HEK293 (cell line): Measurements from ENCODE around the gene ZFP1.

Experiments used
- CTCF ChIA-PET: fragments of 350-600 bp; formaldehyde crosslinking; extraction: SDS; loops from one replicate; lab custom pipeline; 2021; ENCODE audit warnings: antibody characterized with exemption; lab: Yijun Ruan, JAX
- POLR2A ChIA-PET: fragments of 300-600 bp; formaldehyde crosslinking; extraction: SDS; loops from one replicate; lab custom pipeline; 2020; ENCODE audit warnings: antibody characterized with exemption, inconsistent platforms; lab: Yijun Ruan, JAX
- H3K27ac ChIP-seq: fragments of 200-500 bp; sonication (Bioruptor generic); 2 replicates; pipeline ENCODE4 v1.5.1; 2014; ENCODE audit warnings: low read depth, low read length, control low read depth, inconsistent platforms; ENCODE audit errors: extremely low read depth
- H3K36me3 ChIP-seq, 2 experiments: fragments of 200-500 bp in 1 of 2; sonication (Bioruptor generic) in 1 of 2; 1 replicate in 1 of 2; 2 replicates in 1 of 2; pipeline ENCODE4 v1.5.1; 2014 to 2017; ENCODE audit warnings: inconsistent platforms in 2 of 2, low read length in 2 of 2; ENCODE audit not compliant: control insufficient read depth in 2 of 2, insufficient read depth in 1 of 2
- H3K4me1 ChIP-seq: fragments of 200-500 bp; sonication (Bioruptor generic); 2 replicates; pipeline ENCODE4 v1.5.1; 2014; ENCODE audit warnings: mild to moderate bottlenecking, low read length, inconsistent platforms; ENCODE audit not compliant: control insufficient read depth, insufficient read depth
- H3K4me3 ChIP-seq: 2 replicates; pipeline ENCODE4 v1.5.1; 2011; ENCODE audit warnings: low read depth, mild to moderate bottlenecking, control low read depth, low read length, moderate library complexity
- H3K9me3 ChIP-seq: fragments of 200-500 bp; sonication (Bioruptor generic); 2 replicates; pipeline ENCODE4 v1.5.1; 2014; ENCODE audit warnings: low read depth, low read length, inconsistent platforms; ENCODE audit not compliant: control insufficient read depth, insufficient read depth
- ATF2 ChIP-seq: fragments of 450-650 bp; formaldehyde crosslinking; IDR thresholded peaks from 2 replicates; pipeline ENCODE4 v1.5.1; 2016; ENCODE audit warnings: missing biosample characterization, missing genetic modification characterization, low read depth
- GFI1B ChIP-seq: fragments of 450-650 bp; formaldehyde crosslinking; IDR thresholded peaks from 2 replicates; pipeline ENCODE4 v1.5.1; 2016; ENCODE audit warnings: missing biosample characterization, missing genetic modification characterization
- MEIS1 ChIP-seq: sonication (generic); formaldehyde crosslinking; IDR thresholded peaks from 2 replicates; pipeline ENCODE4 v1.8.1; 2022; ENCODE audit warnings: missing genetic modification reagents, mild to moderate bottlenecking, borderline replicate concordance
- PRDM1 ChIP-seq: fragments of 450-650 bp; formaldehyde crosslinking; IDR thresholded peaks from 2 replicates; pipeline ENCODE4; 2016; ENCODE audit warnings: missing biosample characterization, missing genetic modification characterization
- SETDB1 ChIP-seq: IDR thresholded peaks from one replicate; pipeline ENCODE4 v1.6.1; 2017; ENCODE audit warnings: mild to moderate bottlenecking, low read length, moderate library complexity, mixed read lengths; ENCODE audit not compliant: insufficient read length
- ZNF121 ChIP-seq: fragments of 450-650 bp; formaldehyde crosslinking; IDR thresholded peaks from 2 replicates; pipeline ENCODE4 v1.5.1; 2016; ENCODE audit warnings: missing biosample characterization, missing genetic modification characterization
- ZNF366 ChIP-seq: fragments of 450-650 bp; formaldehyde crosslinking; conservative IDR thresholded peaks from 2 replicates; pipeline ENCODE4 v1.5.1; 2016; ENCODE audit warnings: missing biosample characterization, missing genetic modification characterization
- ZNF391 ChIP-seq: fragments of 450-650 bp; formaldehyde crosslinking; IDR thresholded peaks from 2 replicates; pipeline ENCODE4 v1.5.1; 2016; ENCODE audit warnings: low read depth, missing biosample characterization, missing genetic modification characterization, borderline replicate concordance
- ZNF398 ChIP-seq: fragments of 450-650 bp; formaldehyde crosslinking; IDR thresholded peaks from 2 replicates; pipeline ENCODE4 v1.5.1; 2017; ENCODE audit warnings: missing biosample characterization, missing genetic modification characterization
- ZNF529 ChIP-seq: fragments of 450-650 bp; formaldehyde crosslinking; IDR thresholded peaks from 2 replicates; pipeline ENCODE4 v1.5.1; 2017; ENCODE audit warnings: missing genetic modification characterization, missing biosample characterization; ENCODE audit not compliant: insufficient replicate concordance
- ZNF645 ChIP-seq: fragments of 450-650 bp; formaldehyde crosslinking; IDR thresholded peaks from 2 replicates; pipeline ENCODE4; 2016; ENCODE audit warnings: missing biosample characterization, missing genetic modification characterization
- ZNF677 ChIP-seq: fragments of 450-650 bp; IDR thresholded peaks from 2 replicates; pipeline ENCODE4 v1.5.0; 2018; ENCODE audit warnings: missing biosample characterization, mild to moderate bottlenecking, missing genetic modification characterization, moderate library complexity
- ZNF704 ChIP-seq: fragments of 450-650 bp; formaldehyde crosslinking; IDR thresholded peaks from 2 replicates; pipeline ENCODE4 v1.5.1; 2016; ENCODE audit warnings: missing biosample characterization, missing genetic modification characterization
- ZNF792 ChIP-seq: fragments of 450-650 bp; formaldehyde crosslinking; IDR thresholded peaks from 2 replicates; pipeline ENCODE4 v1.5.1; 2016; ENCODE audit warnings: missing biosample characterization, missing genetic modification characterization

ZFP1 gene

DNA sequence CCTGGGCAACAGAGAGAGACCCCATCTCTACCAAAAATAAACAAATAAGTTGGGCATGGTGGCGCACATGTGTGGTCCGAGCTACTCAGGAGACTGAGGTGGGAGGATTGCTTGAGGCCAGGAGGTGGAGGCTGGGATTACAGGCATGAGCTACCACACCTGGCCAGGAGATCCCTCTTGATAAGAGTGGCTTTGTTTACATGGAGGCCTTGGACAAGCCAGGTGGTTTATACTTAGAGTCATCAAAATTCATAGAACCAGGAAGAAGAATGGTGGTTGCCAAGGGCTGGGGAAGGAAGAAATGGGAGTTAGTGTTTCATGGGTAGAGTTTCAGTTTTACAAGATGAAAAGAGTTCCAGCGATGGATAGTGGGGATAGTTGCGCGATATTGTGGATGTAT lies 8.8 kb upstream of the ZFP1 start:
- Histone ChIP-seq H3K27ac (no peak overlapping the region), H3K4me3 (no peak overlapping the region), H3K9me3 (no peaks in the 10 kb centered on the region), H3K36me3 (no peaks in the 10 kb centered on the region), H3K4me1 (no peaks in the 10 kb centered on the region)
- TF ChIP-seq GFI1B (tag by site-specific recombination) (no peak), ZNF677 (tag by site-specific recombination) (no peak), ZNF121 (tag by site-specific recombination) (no peak), ZNF792 (no peak)
- ChIA-PET POLR2A (no interaction called here), CTCF (no interaction called here)

DNA sequence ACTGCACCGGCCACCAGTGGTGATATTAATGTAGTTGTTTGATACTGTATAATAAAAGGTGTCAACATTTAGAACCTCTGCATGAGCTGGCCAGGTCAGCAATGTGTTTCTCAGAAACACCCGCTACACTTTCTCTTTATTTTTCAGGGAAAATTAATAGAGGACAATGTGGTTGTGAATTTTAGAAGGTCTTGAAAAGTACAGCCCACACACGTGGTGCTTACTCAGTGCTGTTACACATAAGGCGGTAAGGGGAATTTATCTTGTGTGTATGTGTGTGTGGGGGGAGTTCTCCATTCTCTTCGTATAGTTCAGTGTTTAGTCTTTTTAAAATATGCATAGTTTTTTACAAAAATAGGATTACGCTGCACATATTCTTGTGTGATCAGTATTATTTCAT lies 4.4 kb upstream of the ZFP1 start:
- CTCF ChIA-PET: no interaction called here
- POLR2A ChIA-PET: no interaction called here
- TF ChIP-seq ZNF645 (tag by site-specific recombination): no peak
- TF ChIP-seq, all 188 proteins: peak for 0

GRCh38 chr16:75147968-75148310 lies 385 bp upstream of the ZFP1 start:
- ChIA-PET POLR2A (no interaction called here), CTCF (interaction anchor here (0.6 kb wide), 1 partner anchor 237 kb away, joined by 3 read pairs; no protein-coding TSS in a partner anchor)
- TF ChIP-seq ZNF366: no peak
- TF ChIP-seq PRDM1 (tag by site-specific recombination): peak; percentile 24; the same call in 1 of the 2 replicates
- no peak for TF ChIP-seq ZNF529 (tag by site-specific recombination)
- TF ChIP-seq ZNF704 (tag by site-specific recombination): no peak
- Histone ChIP-seq H3K36me3 (peaks cover 0 to 10% of the 10 kb centered on the region in 2 experiments; a peak in 2 of 3 replicates), H3K9me3 (no peaks in the 10 kb centered on the region), H3K4me1 (no peaks in the 10 kb centered on the region), H3K27ac (no peak overlapping the region), H3K4me3 (no peak overlapping the region)

More for the DNA sequence above, 4.4 kb upstream of the ZFP1 start:
- Histone ChIP-seq H3K4me3 (no peak overlapping the region), H3K4me1 (no peaks in the 10 kb centered on the region), H3K36me3 (no peaks in the 10 kb centered on the region), H3K9me3 (no peaks in the 10 kb centered on the region), H3K27ac (no peak overlapping the region)

DNA sequence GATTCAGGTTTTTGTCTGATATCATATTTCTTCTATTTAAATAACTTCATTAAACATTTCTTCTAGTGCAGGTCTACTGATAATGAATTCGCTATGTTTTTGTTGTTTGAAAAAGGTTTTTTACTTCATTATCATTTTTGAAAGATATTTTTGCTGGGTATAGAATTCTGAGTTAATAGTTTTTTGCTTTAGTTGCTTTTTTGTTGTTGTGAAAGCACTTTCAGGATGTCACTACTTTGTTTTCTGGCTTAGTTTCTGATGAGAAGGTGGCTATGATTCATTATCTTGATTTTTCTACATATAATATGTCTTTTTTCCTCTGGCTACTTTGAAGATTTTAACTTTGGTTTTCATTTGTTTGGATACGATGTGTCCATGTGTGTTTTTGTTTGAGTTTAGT lies 3.5 kb downstream of the ZFP1 start:
- peaks cover 13 to 42% of the 10 kb centered on the region in 2 experiments for H3K36me3 ChIP-seq
- no peaks in the 10 kb centered on the region for H3K9me3 ChIP-seq
- no peak overlapping the region for H3K27ac ChIP-seq
- CTCF ChIA-PET: no interaction called here
- no peaks in the 10 kb centered on the region for H3K4me1 ChIP-seq
- POLR2A ChIA-PET: no interaction called here
- TF ChIP-seq ZNF398 (tag by site-specific recombination) (no peak), ATF2 (tag by site-specific recombination) (no peak), ZNF391 (no peak), SETDB1 (peak; percentile 82), MEIS1 (CRISPR knock-in tag) (no peak)
- H3K4me3 ChIP-seq: no peak overlapping the region
